GM19099 (cell line): ENCODE data around the gene ERCC3.

Experiments used
- POLR2A ChIP-seq: IDR thresholded peaks from 3 replicates; pipeline ENCODE4 v1.6.1; 2011; ENCODE audit warnings: low read depth; ENCODE audit not compliant: insufficient read length; ENCODE audit errors: extremely low read depth

Gene ERCC3

DNA sequence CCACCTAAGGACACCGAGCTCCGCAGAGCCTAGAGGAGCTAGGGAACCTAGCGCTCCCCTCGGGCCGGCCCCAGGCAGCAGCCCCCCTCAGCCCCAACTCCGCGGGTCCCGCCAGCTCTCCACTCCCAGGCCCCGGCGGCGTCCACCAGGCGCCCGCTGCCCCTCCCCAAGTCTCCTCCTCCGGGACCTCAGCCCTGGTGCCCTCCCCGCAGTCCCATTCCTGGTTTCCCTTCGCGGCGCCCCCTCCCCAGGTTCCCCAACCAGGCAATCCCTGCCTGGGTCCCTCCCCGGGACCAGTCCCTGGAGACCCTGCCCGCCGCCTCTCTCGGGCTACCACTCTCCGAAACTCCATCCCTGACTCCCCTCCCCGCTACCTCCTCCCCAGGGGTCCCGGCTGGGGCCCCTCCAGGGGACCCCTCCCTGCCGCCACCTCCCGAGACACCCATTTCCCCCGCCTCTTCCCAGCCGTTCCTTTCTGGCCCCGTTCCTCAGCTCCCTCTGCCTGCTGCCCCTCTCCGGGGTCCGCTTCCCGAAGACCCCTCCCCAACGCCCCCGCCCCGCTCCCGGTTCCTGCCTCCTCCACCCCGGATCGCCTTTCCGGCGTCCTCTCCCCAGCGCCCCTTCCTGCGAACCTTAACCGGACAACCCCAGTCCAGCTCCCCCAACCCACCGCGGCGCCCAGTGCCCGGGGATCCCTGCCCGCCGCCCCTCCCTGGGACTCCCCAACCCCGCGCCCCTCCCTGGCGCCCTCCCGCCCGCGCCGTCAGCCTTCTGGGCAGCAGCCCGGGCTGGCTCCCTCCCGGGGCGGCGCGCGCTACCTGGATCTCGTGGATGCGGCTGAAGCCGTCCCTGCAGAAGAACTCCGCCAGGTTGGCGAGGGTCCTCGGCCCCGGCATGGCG, 74.5 kb downstream of the ERCC3 start:
- TF ChIP-seq POLR2A, result no peak

DNA sequence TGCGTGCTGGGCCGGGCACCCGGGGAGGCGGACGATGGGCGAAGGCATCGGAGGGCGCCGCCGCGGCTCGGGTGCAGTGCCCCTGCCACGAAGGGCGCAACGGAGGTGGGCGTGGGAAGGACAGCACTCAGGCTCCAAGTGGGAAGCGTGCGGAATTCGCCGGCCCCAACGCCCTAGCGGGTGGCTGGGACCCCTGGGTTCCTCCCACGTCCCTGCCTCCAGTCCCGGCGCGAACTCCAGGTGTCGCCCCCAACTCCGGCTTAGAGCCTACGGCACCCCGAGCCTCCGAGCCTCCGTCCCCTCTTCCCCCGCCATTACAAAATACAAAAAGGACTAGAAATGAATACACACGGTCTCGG, 75.2 kb downstream of the ERCC3 start:
- TF ChIP-seq POLR2A, result no peak

DNA sequence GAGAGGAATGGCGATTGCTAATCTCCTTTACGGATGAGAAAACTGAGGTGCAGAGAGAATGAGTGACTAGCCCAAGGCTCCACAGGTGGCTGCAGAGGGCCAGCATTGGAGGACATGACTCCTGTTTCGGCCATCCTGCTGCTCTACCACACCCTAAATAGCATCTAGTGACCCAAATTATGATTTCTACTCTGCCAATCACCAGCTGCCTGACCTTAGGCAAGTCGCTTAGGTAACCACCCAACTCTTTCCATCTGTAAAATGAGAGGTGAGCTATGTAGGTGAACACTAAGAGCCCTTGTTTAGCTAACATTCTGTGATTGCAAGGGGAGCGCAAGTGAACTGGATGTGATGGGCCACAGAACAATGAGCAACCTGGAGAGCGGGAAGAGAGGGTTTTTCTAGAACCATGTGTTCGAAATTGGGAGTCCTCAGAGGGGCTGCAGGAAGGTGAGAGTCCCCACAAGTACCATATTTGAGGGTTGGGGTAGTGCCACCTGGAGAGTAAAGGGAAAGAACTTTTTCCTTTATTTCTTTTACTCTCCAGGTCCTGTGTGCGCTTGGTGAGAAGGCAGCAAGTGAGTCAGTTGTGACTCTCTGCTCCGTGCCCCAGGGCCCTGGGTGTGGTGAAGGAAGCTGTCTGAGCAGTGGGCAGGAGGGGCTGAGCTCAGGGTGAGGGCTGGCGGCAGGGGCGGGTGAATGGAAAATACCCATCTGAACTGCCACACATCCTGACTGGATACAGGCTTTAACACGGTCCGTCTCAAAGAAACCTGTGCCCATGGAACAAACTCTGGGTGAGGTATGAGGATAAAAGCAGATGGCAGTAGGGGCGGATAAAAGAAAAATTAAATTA, 76.2 kb downstream of the ERCC3 start:
- no peak for TF ChIP-seq POLR2A

DNA sequence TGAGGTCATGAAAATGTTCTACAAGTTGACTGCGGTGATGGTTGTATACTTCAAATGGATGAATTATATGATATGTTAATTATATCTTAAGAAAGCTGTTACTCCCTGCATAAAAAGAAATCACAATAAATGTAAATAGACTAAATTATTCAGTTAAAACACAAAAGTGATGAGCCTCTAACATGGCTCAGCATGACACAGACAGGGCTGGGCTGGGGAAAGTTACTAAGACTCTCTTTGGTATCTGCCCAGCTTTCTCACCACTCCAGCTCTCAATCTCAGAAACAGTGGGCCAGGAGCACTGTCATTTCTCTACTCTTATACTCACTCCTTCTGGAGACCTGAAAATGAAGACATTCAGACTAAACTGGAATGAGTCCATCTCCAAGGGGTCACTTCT, 77.4 kb downstream of the ERCC3 start:
- no peak for TF ChIP-seq POLR2A

DNA sequence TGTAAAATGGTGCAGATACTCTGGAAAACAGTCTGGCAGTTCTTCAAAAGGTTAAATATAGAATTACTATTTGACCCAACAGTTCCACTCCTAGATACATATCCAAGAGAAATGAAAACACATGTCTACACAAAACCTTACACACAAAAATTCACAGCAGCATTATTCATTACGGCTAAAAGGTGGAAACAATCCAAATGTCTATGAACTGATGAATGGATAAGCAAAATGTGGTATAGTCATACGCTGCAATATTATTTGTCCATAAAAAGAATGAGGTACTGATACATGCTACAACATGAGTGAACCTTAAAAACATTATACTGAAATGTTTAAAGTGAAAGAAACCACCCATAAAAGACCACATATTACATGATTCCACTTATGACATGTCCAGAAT, 77.8 kb downstream of the ERCC3 start:
- TF ChIP-seq POLR2A, result no peak

DNA sequence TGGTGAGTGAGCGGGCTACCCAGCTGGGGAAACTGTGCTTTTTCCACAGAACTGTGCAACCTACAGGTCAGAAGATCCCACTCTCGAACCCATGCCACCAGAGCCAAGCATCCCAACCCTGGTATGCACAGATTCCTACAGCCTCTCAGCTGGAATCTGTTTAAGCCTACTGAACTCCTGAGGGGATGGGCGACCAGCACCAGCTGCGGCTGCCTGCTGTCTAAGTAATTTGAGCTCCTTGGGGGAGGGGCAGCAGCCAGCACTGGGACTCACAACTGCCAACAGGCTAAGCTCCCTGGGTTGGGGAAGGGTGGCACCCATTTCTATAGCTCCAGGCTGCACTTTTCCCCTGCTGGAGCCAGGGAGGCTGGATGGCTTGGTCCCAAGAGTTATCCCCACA, 85.6 kb downstream of the ERCC3 start:
- no peak for TF ChIP-seq POLR2A
